Renal pelvis (tissue), 4 donors: ENCODE results near the gene CIT. TPM values are rescaled to one million over a fixed set of nuclear protein-coding genes. Genes with fewer than 3 reads are reported as not detected.
"Not testable (repeated sequence)": the region's sequence is repeated elsewhere in the genome, so short reads cannot be mapped to it uniquely, and the experiment has no call there.

ENCODE experiments used
- DNase-seq: peaks from one replicate; pipeline ENCODE4 v3.0.0-alpha.2; 2013
- polyA plus RNA-seq, 3 donors: library from polyadenylated mRNA; unstranded; fragments of 120-200 nt; gene quantifications; one replicate each; pipeline ENCODE4 v1.2.1, GENCODE V29; 2013; ENCODE audit not compliant: insufficient read length in 3 of 3

Gene CIT
- polyA plus RNA-seq, 3 donors: 17.7 to 24.7 (median 22.4) TPM

GRCh38 chr12:119657001-119657400 is 220.1 kb downstream of the CIT start:
- not testable (repeated sequence) for DNase-seq

- no peak for DNase-seq
These were observed 224.5 kb downstream of the CIT start for GRCh38 chr12:119652665-119653064.

GRCh38 chr12:119649202-119649808 is 227.8 kb downstream of the CIT start:
- DNase-seq: no peak

GRCh38 chr12:119645535-119646059 is 231.5 kb downstream of the CIT start:
- no peak for DNase-seq

GRCh38 chr12:119644930-119645329 is 232.2 kb downstream of the CIT start:
- DNase-seq: no peak

- no peak for DNase-seq
These were observed 234.1 kb downstream of the CIT start for GRCh38 chr12:119642986-119643385.

Other genes with a start within 250 kb of the CIT start
- 10 to 100 TPM; 63.8 to 93.6 (median 90.6) TPM for gene PRKAB1, start 209.2 kb downstream of the CIT start, polyA plus RNA-seq
- 10 to 100 TPM; 32.4 to 42.5 (median 37.8) TPM for gene BICDL1, start 111.9 kb upstream of the CIT start, polyA plus RNA-seq
- gene RAB35, start 239.4 kb upstream of the CIT start, polyA plus RNA-seq: 10 to 100 TPM; 35.0 to 38.0 (median 37.9) TPM